Measurements from ENCODE around the gene KLF16.
"Not testable (repeated sequence)": the region's sequence is repeated elsewhere in the genome, so short reads cannot be mapped to it uniquely, and the experiment has no call there.

The KLF16 gene

DNA sequence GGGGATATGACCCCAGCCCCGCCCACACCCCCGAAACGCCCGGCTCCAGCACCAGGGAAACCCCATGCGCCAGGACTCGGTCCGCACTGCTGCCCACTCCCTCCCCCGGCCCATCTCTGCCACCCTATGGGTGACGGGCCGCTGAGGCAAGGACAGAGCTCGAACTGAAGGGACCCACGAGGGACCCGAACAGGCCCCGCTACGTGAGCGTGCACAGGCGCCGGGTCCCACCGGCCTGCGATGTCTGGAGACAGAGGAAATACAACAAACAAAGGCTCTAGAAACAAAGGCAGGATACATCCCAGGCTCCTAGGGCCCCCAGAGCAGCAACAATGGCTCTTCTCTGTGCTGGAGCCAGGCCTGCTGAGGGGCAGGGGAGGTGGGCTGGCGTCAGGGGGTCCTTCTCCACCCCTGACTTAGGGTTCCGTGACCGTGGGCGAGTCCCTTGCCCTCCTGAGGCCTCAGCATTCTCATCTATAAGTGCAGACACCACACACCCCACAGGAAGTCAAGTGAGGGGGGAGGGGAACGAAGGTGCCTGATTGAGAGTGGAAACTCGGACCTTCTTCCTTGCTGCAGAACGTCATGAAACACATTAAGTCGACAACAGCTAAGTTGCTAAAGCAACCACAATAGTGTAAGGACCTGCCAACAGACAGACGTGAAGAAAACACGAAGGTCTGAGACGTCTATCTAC is 18.9 kb upstream of the KLF16 start:
- peaks cover 47 to 62% (median 60%) of the 10 kb centered on the region in 10 experiments for H3K4me1 ChIP-seq
- H3K4me2 ChIP-seq, result peak overlapping the region; percentile 95 to 100 (median 99)
- peak overlapping the region; percentile 32 to 89 (median 79); a peak in 20 of 22 replicates for H3K27ac ChIP-seq
- H3K27me3 ChIP-seq, result no peaks in the 10 kb centered on the region
- H3K4me3 ChIP-seq, result peak overlapping the region; percentile 85 to 99 (median 97); a peak in 19 of 20 replicates
- H3K36me3 ChIP-seq, result peaks cover 0 to 19% (median 11%) of the 10 kb centered on the region in 11 experiments; a peak in 13 of 22 replicates
- TF ChIP-seq Cebpa-rat (IDR thresholded peaks at IDR 0.05), result no peak
- no peaks in the 10 kb centered on the region for H3K9me3 ChIP-seq (replicated peaks in 1 of 11)
- H3K9ac ChIP-seq, result peak overlapping the region; percentile 86 to 96 (median 93)
- H4K20me1 ChIP-seq, result peaks cover 38 to 55% (median 45%) of the 10 kb centered on the region in 11 experiments

DNA sequence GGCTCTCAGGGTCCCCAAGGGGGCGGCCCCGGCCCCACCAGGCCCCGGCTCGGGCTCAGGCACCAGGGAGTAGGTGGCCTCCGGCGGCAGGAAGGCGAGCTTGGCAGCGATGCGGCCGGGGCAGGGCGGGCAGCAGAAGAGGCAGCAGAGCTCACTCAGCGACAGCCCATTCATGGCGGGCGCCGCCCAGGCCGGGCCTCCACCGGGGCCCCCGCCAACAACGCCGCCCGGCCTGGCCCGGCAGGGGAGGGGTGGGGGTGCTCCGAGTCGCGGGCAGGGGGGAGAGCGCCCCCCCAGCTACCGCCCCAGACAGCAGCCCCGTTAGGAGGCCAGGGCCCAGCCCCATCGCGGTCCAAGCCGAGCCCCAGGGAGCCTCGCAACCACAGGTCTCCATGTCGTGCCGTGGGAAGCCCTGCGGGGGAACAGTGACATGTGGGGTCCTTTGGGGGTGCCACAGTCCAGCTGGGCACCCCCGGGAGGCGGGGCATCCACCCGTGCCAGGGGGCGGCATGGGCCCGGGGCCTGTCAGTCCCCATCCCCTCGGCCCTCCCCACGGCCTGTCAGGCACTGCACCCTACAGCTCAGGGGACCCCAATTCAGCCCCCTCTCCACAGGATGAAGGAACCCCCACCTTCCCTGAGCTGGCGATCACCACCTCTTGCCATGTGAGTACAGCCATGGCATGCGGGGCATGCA is 18.2 kb upstream of the KLF16 start:
- Histone ChIP-seq H3K4me3 (peak overlapping the region; percentile 85 to 99 (median 97); a peak in 17 of 20 replicates), H4K20me1 (peaks cover 38 to 55% (median 45%) of the 10 kb centered on the region in 11 experiments), H3K9ac (peak overlapping the region; percentile 86 to 96 (median 93)), H3K36me3 (peaks cover 0 to 19% (median 11%) of the 10 kb centered on the region in 11 experiments; a peak in 13 of 22 replicates), H3K27ac (peak overlapping the region in 10 of 11 experiments; percentile 56 to 89 (median 82); a peak in 19 of 22 replicates), H3K4me1 (peaks cover 43 to 58% (median 56%) of the 10 kb centered on the region in 10 experiments), H3K4me2 (peak overlapping the region; percentile 95 to 100 (median 99))
- not testable (repeated sequence) for H3K27me3 ChIP-seq; H3K9me3 ChIP-seq (replicated peaks in 1 of 11)

DNA sequence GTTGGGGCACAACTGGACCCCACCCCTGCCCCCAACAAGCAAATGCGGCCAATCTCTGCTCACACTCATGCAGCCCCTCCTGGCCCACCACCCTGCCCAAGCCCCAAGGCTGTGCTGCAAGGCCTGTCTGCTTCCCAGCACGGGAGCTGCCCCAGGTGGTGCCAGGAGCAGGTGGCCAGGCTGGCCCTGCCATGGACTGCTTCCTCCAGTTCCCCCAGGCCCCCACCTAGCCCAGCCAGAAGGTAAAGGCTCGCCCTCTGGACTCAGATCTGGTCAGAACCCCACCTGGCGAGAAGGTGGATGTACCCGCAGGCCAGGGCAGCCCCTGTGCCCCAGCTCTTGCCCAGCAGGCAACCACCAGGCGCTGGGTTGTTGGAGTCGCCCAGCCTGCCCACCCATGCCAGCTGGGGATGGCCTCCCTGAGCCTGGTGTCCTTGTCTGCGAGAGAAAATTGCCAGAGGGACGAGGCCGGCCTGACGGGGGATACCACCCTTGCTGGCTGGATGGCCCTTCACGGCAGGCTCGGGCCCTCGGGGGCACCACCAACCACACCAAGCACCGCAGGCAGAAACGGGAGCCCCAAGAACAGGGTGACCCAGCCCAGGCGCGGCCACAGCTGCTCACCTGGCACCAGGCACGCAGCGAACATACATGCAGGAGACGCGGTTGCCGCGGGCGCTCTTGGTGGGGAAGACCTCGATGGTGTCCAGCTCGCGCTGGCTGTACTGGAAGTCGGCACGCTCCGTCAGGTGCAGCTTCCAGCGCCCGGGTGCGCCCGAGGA is 17.4 kb upstream of the KLF16 start:
- Histone ChIP-seq H3K4me1 (peaks cover 42 to 56% (median 54%) of the 10 kb centered on the region in 10 experiments), H3K9ac (peak overlapping the region in 10 of 11 experiments; percentile 12 to 63 (median 38); a peak in 13 of 22 replicates), H4K20me1 (peaks cover 39 to 56% (median 46%) of the 10 kb centered on the region in 11 experiments), H3K4me2 (peak overlapping the region in 10 of 11 experiments; percentile 29 to 97 (median 43); a peak in 17 of 22 replicates), H3K27ac (peak overlapping the region in 4 of 11 experiments; percentile 9 to 25 (median 16); a peak in 6 of 22 replicates), H3K27me3 (no peaks in the 10 kb centered on the region), H3K36me3 (peaks cover 0 to 19% (median 11%) of the 10 kb centered on the region in 11 experiments; a peak in 13 of 22 replicates), H3K4me3 (no peak overlapping the region; a peak in 1 of 20 replicates), H3K9me3 (replicated peaks in 1 of 11) (no peaks in the 10 kb centered on the region)
- TF ChIP-seq Cebpa-rat (IDR thresholded peaks at IDR 0.05), result no peak

DNA sequence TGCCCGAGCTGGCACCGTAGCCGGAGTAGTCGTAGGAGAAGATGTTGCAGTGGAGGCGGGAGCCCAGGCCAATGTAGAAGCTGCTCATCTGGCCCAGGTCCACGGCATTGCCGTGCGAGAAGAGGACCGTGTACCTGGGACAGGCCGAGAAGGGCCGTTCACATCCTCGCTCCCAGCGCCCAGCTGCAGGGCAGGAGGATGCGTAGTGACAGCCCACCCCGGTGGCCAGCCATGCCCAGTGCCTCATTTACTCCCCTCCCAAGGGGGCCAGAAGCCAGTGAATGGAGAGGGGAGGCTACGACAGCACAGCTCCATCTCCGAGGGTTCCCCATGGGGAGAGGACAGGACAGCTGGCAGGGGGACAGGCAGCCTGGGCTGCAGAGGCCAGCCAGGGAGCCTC is 16.6 kb upstream of the KLF16 start:
- Histone ChIP-seq H3K36me3 (peaks cover 0 to 19% (median 11%) of the 10 kb centered on the region in 11 experiments; a peak in 13 of 22 replicates), H3K9ac (peak overlapping the region in 5 of 11 experiments; percentile 12 to 50 (median 36); a peak in 5 of 22 replicates), H3K4me1 (peaks cover 40 to 53% (median 51%) of the 10 kb centered on the region in 10 experiments), H4K20me1 (peaks cover 44 to 64% (median 54%) of the 10 kb centered on the region in 11 experiments), H3K4me2 (peak overlapping the region in 5 of 11 experiments; percentile 29 to 47 (median 37); a peak in 3 of 22 replicates)
- H3K27me3 ChIP-seq; H3K9me3 ChIP-seq (replicated peaks in 1 of 11); H3K4me3 ChIP-seq; H3K27ac ChIP-seq: not testable (repeated sequence)

DNA sequence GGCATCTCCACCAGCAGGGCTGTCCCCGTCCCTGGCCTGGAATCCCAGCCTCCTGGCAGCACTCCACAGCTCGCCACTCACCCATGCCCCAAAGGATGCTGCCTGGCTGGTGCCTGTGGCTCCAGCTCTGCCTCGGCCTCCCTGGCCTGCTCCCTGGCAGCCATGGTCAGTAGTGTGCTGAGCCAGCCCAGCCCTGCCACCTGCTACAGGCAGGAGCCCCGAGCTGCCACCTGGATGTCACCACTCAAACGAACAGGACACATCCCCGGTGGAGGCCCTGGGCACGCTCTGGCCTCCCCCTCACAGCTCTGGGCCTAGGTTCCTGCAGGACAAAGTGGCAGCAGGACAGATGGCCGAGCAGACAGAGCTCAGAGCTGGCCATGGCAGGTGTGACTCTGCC is 15.2 kb upstream of the KLF16 start:
- not testable (repeated sequence) for H3K4me3 ChIP-seq; H3K9me3 ChIP-seq (replicated peaks in 1 of 11); H3K9ac ChIP-seq; H3K27me3 ChIP-seq; H3K4me2 ChIP-seq; H3K27ac ChIP-seq
- H3K36me3 ChIP-seq, result peaks cover 6 to 25% (median 15%) of the 10 kb centered on the region in 11 experiments; a peak in 21 of 22 replicates
- H4K20me1 ChIP-seq, result peaks cover 43 to 60% (median 53%) of the 10 kb centered on the region in 11 experiments
- peaks cover 44 to 54% (median 52%) of the 10 kb centered on the region in 10 experiments for H3K4me1 ChIP-seq

DNA sequence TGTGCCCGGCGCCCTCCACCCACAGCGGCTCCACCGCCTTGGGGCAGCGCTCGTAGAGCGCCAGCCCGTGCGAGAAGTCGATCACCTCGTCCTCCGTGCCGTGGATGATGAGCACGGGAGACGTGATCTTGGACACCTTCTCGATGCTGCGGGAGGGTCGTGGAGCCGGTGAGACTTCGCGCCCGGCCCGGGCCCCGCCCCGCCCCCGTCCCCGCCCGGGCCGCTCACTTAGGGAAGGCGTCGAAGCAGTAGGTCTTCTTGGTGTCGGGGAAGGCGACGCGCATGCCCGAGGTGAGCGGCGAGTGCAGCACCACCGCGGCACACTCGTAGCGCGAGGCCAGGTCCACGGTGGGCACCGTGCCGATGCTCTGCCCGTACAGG is 13.9 kb upstream of the KLF16 start:
- H3K27me3 ChIP-seq; H3K4me3 ChIP-seq; H3K27ac ChIP-seq; H3K4me2 ChIP-seq; H3K9ac ChIP-seq; H3K9me3 ChIP-seq (replicated peaks in 1 of 11): not testable (repeated sequence)
- peaks cover 44 to 54% (median 52%) of the 10 kb centered on the region in 10 experiments for H3K4me1 ChIP-seq
- peaks cover 19 to 34% (median 28%) of the 10 kb centered on the region in 11 experiments; a peak in 21 of 22 replicates for H3K36me3 ChIP-seq
- H4K20me1 ChIP-seq, result peaks cover 43 to 60% (median 53%) of the 10 kb centered on the region in 11 experiments; a peak in 21 of 22 replicates

DNA sequence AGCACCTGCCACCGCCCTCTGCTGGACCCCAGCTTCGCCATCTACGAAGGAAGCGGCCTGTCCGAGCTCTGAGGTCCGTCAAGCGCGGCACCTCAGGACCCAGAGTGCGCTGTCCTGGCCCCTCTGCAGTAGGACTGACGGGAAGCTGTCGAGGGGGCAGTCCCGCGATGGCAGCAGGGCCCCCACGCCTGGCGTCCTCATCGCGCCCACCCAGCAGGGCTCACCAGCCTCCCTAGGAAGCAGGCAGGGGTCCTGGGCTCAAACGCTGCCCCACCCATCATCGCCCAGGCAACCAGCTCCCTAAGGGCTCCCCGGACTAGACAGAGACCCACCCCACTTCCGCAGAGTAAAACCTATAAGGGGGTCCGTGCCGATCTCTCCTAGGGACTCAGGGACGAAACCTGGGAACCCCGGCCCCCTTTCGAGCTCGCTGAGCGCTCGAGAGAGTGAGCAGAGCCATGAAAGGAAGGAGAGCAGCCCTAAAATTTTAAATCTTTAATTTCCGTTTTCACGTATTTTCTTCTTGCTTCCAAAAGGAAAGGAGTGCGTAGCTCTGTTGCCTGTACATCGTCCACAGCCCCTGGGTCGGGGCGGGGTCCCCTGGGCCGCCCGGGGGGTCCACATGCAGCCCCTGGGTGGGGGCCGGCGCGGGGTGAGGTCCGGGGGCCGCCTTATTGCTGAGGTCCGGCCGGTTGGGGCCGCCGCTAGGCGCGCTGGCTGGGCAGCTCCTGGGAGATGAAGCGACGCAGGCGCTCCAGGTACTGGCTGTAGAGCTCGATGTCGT is 13.3 kb upstream of the KLF16 start:
- Histone ChIP-seq H4K20me1 (peaks cover 38 to 60% (median 52%) of the 10 kb centered on the region in 11 experiments; a peak in 21 of 22 replicates), H3K4me1 (peaks cover 41 to 50% (median 48%) of the 10 kb centered on the region in 10 experiments), H3K36me3 (peaks cover 20 to 40% (median 31%) of the 10 kb centered on the region in 11 experiments; a peak in 21 of 22 replicates), H3K4me3 (peak overlapping the region; percentile 81 to 99 (median 93)), H3K9ac (peak overlapping the region; percentile 89 to 98 (median 94)), H3K4me2 (peak overlapping the region; percentile 87 to 99 (median 97)), H3K27ac (peak overlapping the region; percentile 84 to 97 (median 93))
- H3K9me3 ChIP-seq (replicated peaks in 1 of 11); H3K27me3 ChIP-seq: not testable (repeated sequence)

Measured in BLaER1 treated with 17β-estradiol and CSF1 and Interleukin-3, amounts not matched to agents 10 nM and 100 nM (cell line).